Activated CD8-positive, alpha-beta T cell treated with anti-CD3 and anti-CD28 coated beads for 36 hours (primary cell): ENCODE results near the gene DLL4. TPM values are rescaled to one million over a fixed set of nuclear protein-coding genes. Genes with fewer than 3 reads are reported as not detected.
A peak's percentile ranks its signal among the peaks of the same experiment; 100 is the strongest.

Experiments
- ATAC-seq: fragments of 200-7000 bp; cut with Tn5 transposase; one replicate; pipeline ENCODE4 v1.10.0; 2021; ENCODE audit warnings: mild to moderate bottlenecking, moderate library complexity
- CTCF ChIA-PET: fragments of 350-600 bp; sonication (Branson Sonifier 250); formaldehyde crosslinking; loops from one replicate; lab custom pipeline; 2021; ENCODE audit warnings: antibody characterized with exemption; lab: Charles Lee
- POLR2A ChIA-PET: fragments of 350-600 bp; sonication (Branson Sonifier 250); formaldehyde crosslinking; loops from one replicate; lab custom pipeline; 2021; ENCODE audit warnings: antibody characterized with exemption; lab: Charles Lee
- DNase-seq: peaks from one replicate; pipeline ENCODE4 v3.0.0-alpha.2; 2020
- H3K27ac Mint-ChIP-seq: one replicate; pipeline ENCODE4 v1.8.0; 2021; ENCODE audit warnings: mild to moderate bottlenecking, mixed read lengths
- H3K27me3 Mint-ChIP-seq: one replicate; pipeline ENCODE4 v1.8.0; 2021; ENCODE audit warnings: mixed read lengths
- H3K36me3 Mint-ChIP-seq: one replicate; pipeline ENCODE4 v1.8.0; 2021; ENCODE audit warnings: low read depth, mixed read lengths
- H3K4me1 Mint-ChIP-seq: one replicate; pipeline ENCODE4 v1.8.0; 2021; ENCODE audit warnings: low read depth, mixed read lengths
- H3K4me3 Mint-ChIP-seq: one replicate; pipeline ENCODE4 v1.8.0; 2021; ENCODE audit warnings: mild to moderate bottlenecking, moderate library complexity, mixed read lengths
- H3K9me3 Mint-ChIP-seq: one replicate; pipeline ENCODE4 v1.8.0; 2021; ENCODE audit warnings: mixed read lengths
- CTCF ChIP-seq: fragments of 200-600 bp; IDR thresholded peaks from one replicate; pipeline ENCODE4 v1.8.0; 2022; ENCODE audit warnings: antibody characterized with exemption, mild to moderate bottlenecking
- intact Hi-C: fragments of 100-400 bp; cut with micrococcal nuclease; formaldehyde crosslinking; loops from one replicate; pipeline ENCODE4 v1.10.0; 2022
- total RNA-seq, 2 experiments: library from RNA; stranded (reverse); gene quantifications; one replicate each; pipeline ENCODE4 v1.2.3, GENCODE V29; 2021

Gene DLL4
- total RNA-seq, 2 experiments from 2014 or later, result not detected

- ChIA-PET POLR2A (interaction anchor here (0.6 to 2.6 kb wide), 12 partner anchors 10 to 199 kb away, joined by 3 to 45 read pairs (median 4); partner anchors contain the start of genes DNAJC17, GCHFR, RAD51 and SPINT1), CTCF (interaction anchor here (0.7 to 5.9 kb wide), 45 partner anchors 9 to 337 kb away, joined by 3 to 112 read pairs (median 4); partner anchors contain the start of genes C15orf62, CCDC32, CHP1 and DLL4)
- peak; percentile 89 for TF ChIP-seq CTCF
- Mint-ChIP-seq H3K36me3 (peaks cover 7% of the 10 kb centered on the region), H3K9me3 (no peaks in the 10 kb centered on the region), H3K27me3 (no peaks in the 10 kb centered on the region), H3K27ac (peak within 1 kb of the TSS; percentile 92), H3K4me1 (peaks cover 28% of the 10 kb centered on the region), H3K4me3 (peak within 1 kb of the TSS; percentile 94)
- intact Hi-C loops, result loop anchor here (2.0 to 10.0 kb wide), 3 partner anchors 35 to 219 kb away; partner anchors contain the start of gene RMDN3
- DNase-seq, result peak; percentile 99
- ATAC-seq, result peak; percentile 99
These were observed 35.1 kb upstream of the DLL4 start, which contains the start of gene VPS18 for GRCh38 chr15:40893733-40894680. Gene VPS18, plus strand, starts transcription at chr15:40894450. Its CDS starts 319 bp downstream, at chr15:40894769.

GRCh38 chr15:40894681-40895448 lies 34.3 kb upstream of the DLL4 start:
- ChIA-PET CTCF (interaction anchor here (0.6 to 5.9 kb wide), 45 partner anchors 10 to 508 kb away, joined by 3 to 112 read pairs (median 4); partner anchors contain the start of genes C15orf62, CCDC32, CHAC1 and CHP1), POLR2A (interaction anchor here (0.7 to 2.6 kb wide), 12 partner anchors 9 to 325 kb away, joined by 3 to 45 read pairs (median 4); partner anchors contain the start of genes DNAJC17, GCHFR, RAD51 and RPUSD2)
- Mint-ChIP-seq H3K27me3 (no peaks in the 10 kb centered on the region), H3K27ac (peak overlapping the region; percentile 92), H3K4me3 (peak overlapping the region; percentile 94), H3K4me1 (peaks cover 28% of the 10 kb centered on the region), H3K36me3 (peaks cover 7% of the 10 kb centered on the region), H3K9me3 (no peaks in the 10 kb centered on the region)
- ATAC-seq, result peak; percentile 45
- peak; percentile 78 for DNase-seq
- intact Hi-C loops, result loop anchor here (10.0 kb wide), 2 partner anchors 140 to 220 kb away; partner anchors contain the start of gene RMDN3
- TF ChIP-seq CTCF, result peak; percentile 61

- no peak overlapping the region for H3K27ac Mint-ChIP-seq
These were observed 29.5 kb upstream of the DLL4 start for GRCh38 chr15:40899536-40900207.

More at GRCh38 chr15:40899536-40900207, 29.5 kb upstream of the DLL4 start:
- Mint-ChIP-seq H3K4me3 (no peak overlapping the region), H3K27me3 (no peaks in the 10 kb centered on the region), H3K9me3 (no peaks in the 10 kb centered on the region), H3K36me3 (peaks cover 17% of the 10 kb centered on the region), H3K4me1 (peaks cover 26% of the 10 kb centered on the region)
- no peak for ATAC-seq
- no peak for TF ChIP-seq CTCF
- intact Hi-C loops, result loop anchor here (10.0 kb wide), 4 partner anchors 55 to 225 kb away; partner anchors contain the start of genes CHAC1 and RMDN3
- CTCF ChIA-PET, result interaction anchor here (1.3 to 9.4 kb wide), 4 partner anchors 31 to 286 kb away, joined by 3 to 96 read pairs (median 4); no protein-coding TSS in a partner anchor
- no peak for DNase-seq
- POLR2A ChIA-PET, result interaction anchor here (1.2 to 1.4 kb wide), 2 partner anchors 9 to 10 kb away, joined by 4 read pairs; no protein-coding TSS in a partner anchor
